GM12801 (cell line): ENCODE results near the gene NSDHL.

Experiments
- CTCF ChIP-seq: IDR thresholded peaks from one replicate; pipeline ENCODE4 v1.5.1; 2011; ENCODE audit warnings: control low read depth; ENCODE audit not compliant: insufficient read length; ENCODE audit errors: extremely low read depth

NSDHL gene

GRCh38 chrX:152913346-152913745 is 82.5 kb downstream of the NSDHL start:
- no peak for TF ChIP-seq CTCF

- TF ChIP-seq CTCF, result no peak
Measured at GRCh38 chrX:152913910-152914309, 83.0 kb downstream of the NSDHL start.

GRCh38 chrX:152915541-152916241 is 84.8 kb downstream of the NSDHL start:
- TF ChIP-seq CTCF, result no peak

- no peak for TF ChIP-seq CTCF
Measured at GRCh38 chrX:152917656-152918579, 87.1 kb downstream of the NSDHL start.

- no peak for TF ChIP-seq CTCF
Measured at GRCh38 chrX:152918707-152919106, 87.8 kb downstream of the NSDHL start.
